ENCODE results near the gene SRBD1. TPM values are rescaled to one million over a fixed set of nuclear protein-coding genes. Genes with fewer than 3 reads are reported as not detected.
A peak's percentile ranks its signal among the peaks of the same experiment; 100 is the strongest.

Gene SRBD1
- 10 to 100 TPM in 1 of 2 donors, 1 to 10 TPM in 1; 8.8 to 13.2 TPM for total RNA-seq
- long read RNA-seq, transcript SRBD1-201 (21 exons, 3,681 nt): major isoform, 12 of 17 reads
- long read RNA-seq, partial matches to known transcripts: 2 of 17 reads
- long read RNA-seq, other reads (novel, unspliced or antisense): 3 of 17 reads

- intact Hi-C loops (cut with DNase I): no loop called here
- peak; percentile 95 for DNase-seq
- peak; percentile 98 to 99 for ATAC-seq
These were observed at the start of gene SRBD1 for GRCh38 chr2:45611020-45611859. Gene SRBD1 (minus strand): TSS chr2:45611267. CDS start chr2:45605441, 5,826 bp downstream.

- intact Hi-C loops (cut with DNase I): loop anchor here in 1 of 2 donors (5.0 kb wide), 1 partner anchor 118 kb away; no protein-coding TSS in a partner anchor
- ATAC-seq: no peak
- DNase-seq: no peak
These were observed 43.2 kb upstream of the SRBD1 start for GRCh38 chr2:45654250-45654649.

GRCh38 chr2:45653122-45653913, 42.3 kb upstream of the SRBD1 start:
- ATAC-seq (no peak), DNase-seq (no peak)
- intact Hi-C loops (cut with DNase I): loop anchor here in 1 of 2 donors (5.0 kb wide), 1 partner anchor 119 kb away; no protein-coding TSS in a partner anchor

GRCh38 chr2:45652090-45653031, 41.3 kb upstream of the SRBD1 start:
- DNase-seq (peak; percentile 63), ATAC-seq (peak in 1 of 2 donors; percentile 3)
- intact Hi-C loops (cut with DNase I): loop anchor here in 1 of 2 donors (5.0 kb wide), 1 partner anchor 120 kb away; no protein-coding TSS in a partner anchor

GRCh38 chr2:45651415-45652089, 40.5 kb upstream of the SRBD1 start, which contains the start of gene PRKCE:
Gene PRKCE (plus strand): TSS chr2:45651675.
- peak; percentile 76 for DNase-seq
- peak; percentile 12 to 36 for ATAC-seq
- intact Hi-C loops (cut with DNase I): loop anchor here in 1 of 2 donors (5.0 kb wide), 1 partner anchor 121 kb away; no protein-coding TSS in a partner anchor

GRCh38 chr2:45650851-45651414, 39.9 kb upstream of the SRBD1 start:
- ATAC-seq: peak; percentile 86 to 87
- peak; percentile 95 for DNase-seq

GRCh38 chr2:45649858-45650811, 39.1 kb upstream of the SRBD1 start:
- intact Hi-C loops (cut with DNase I): loop anchor here in 1 of 2 donors (5.0 kb wide), 2 partner anchors 122 to 132 kb away; no protein-coding TSS in a partner anchor
- ATAC-seq: peak; percentile 62 to 66
- DNase-seq: peak; percentile 81

More at GRCh38 chr2:45650851-45651414, 39.9 kb upstream of the SRBD1 start:
- intact Hi-C loops (cut with DNase I): loop anchor here in 1 of 2 donors (5.0 kb wide), 1 partner anchor 121 kb away; no protein-coding TSS in a partner anchor

GRCh38 chr2:45649462-45649857, 38.4 kb upstream of the SRBD1 start:
- intact Hi-C loops (cut with DNase I): loop anchor here in 1 of 2 donors (5.0 kb wide), 1 partner anchor 133 kb away; no protein-coding TSS in a partner anchor
- DNase-seq (no peak), ATAC-seq (no peak)

- DNase-seq (no peak), ATAC-seq (no peak)
- intact Hi-C loops (cut with DNase I): loop anchor here in 1 of 2 donors (5.0 kb wide), 1 partner anchor 134 kb away; no protein-coding TSS in a partner anchor
These were observed 37.6 kb upstream of the SRBD1 start for GRCh38 chr2:45648636-45649035.

GRCh38 chr2:45647986-45648520, 37.0 kb upstream of the SRBD1 start:
- no peak for ATAC-seq
- intact Hi-C loops (cut with DNase I): loop anchor here in 1 of 2 donors (5.0 kb wide), 1 partner anchor 134 kb away; no protein-coding TSS in a partner anchor
- DNase-seq: no peak

- intact Hi-C loops (cut with DNase I): loop anchor here in 1 of 2 donors (5.0 kb wide), 1 partner anchor 135 kb away; no protein-coding TSS in a partner anchor
- DNase-seq (no peak), ATAC-seq (no peak)
These were observed 36.3 kb upstream of the SRBD1 start for GRCh38 chr2:45647356-45647755.

- no peak for DNase-seq
- intact Hi-C loops (cut with DNase I): loop anchor here in 1 of 2 donors (5.0 kb wide), 1 partner anchor 136 kb away; no protein-coding TSS in a partner anchor
- no peak for ATAC-seq
These were observed 35.2 kb upstream of the SRBD1 start for GRCh38 chr2:45646289-45646688.

GRCh38 chr2:45643543-45644542, 32.8 kb upstream of the SRBD1 start:
- DNase-seq: peak; percentile 70
- intact Hi-C loops (cut with DNase I): loop anchor here (2.0 to 5.0 kb wide), 2 partner anchors 133 to 293 kb away; no protein-coding TSS in a partner anchor
- peak; percentile 97 to 98 for ATAC-seq

GRCh38 chr2:45643095-45643494, 32.0 kb upstream of the SRBD1 start:
- peak; percentile 7 to 19 for ATAC-seq

More at GRCh38 chr2:45643095-45643494, 32.0 kb upstream of the SRBD1 start:
- intact Hi-C loops (cut with DNase I): loop anchor here (2.0 to 5.0 kb wide), 2 partner anchors 134 to 294 kb away; no protein-coding TSS in a partner anchor
- no peak for DNase-seq

All from left cardiac atrium (tissue), 4 donors.